HCT116 (cell line): ENCODE data around the gene PANK4. TPM values are rescaled to one million over a fixed set of nuclear protein-coding genes. Genes with fewer than 3 reads are reported as not detected.

Experiments
- ATAC-seq: fragments of 200-7000 bp; cut with Tn5 transposase; 2 replicates; pipeline ENCODE4 v1.9.1; 2020; ENCODE audit warnings: mild to moderate bottlenecking, moderate library complexity
- BruUV-seq: library from RNA; stranded (reverse); fragments of 400-500 nt; replicated peaks from 2 replicates; lab custom pipeline; 2021; lab: Mats Ljungman, UMichigan
- CTCF ChIA-PET: fragments of 300-600 bp; sonication (Branson Sonifier 250); formaldehyde crosslinking; loops from one replicate; lab custom pipeline; 2021; ENCODE audit warnings: antibody characterized with exemption; lab: Charles Lee
- POLR2A ChIA-PET: fragments of 300-600, 350-600 bp; sonication (Branson Sonifier 250); formaldehyde crosslinking; loops from one replicate; lab custom pipeline; 2021; ENCODE audit warnings: antibody characterized with exemption; lab: Charles Lee
- RAD21 ChIA-PET, 2 experiments: fragments of 300-600 bp; sonication (Branson Sonifier 250); formaldehyde crosslinking; loops; one replicate each; lab custom pipeline; 2023; ENCODE audit warnings: low total read pairs in 2 of 2; ENCODE audit not compliant: uncharacterized antibody in 2 of 2, unreplicated experiment in 2 of 2, low non-redundant PET in 1 of 2; lab: Charles Lee
- DNase-seq: peaks from one replicate; pipeline ENCODE4 v3.0.0-alpha.2; 2010; ENCODE audit warnings: low read depth, low spot score
- H2AFZ ChIP-seq: fragments of 200-600 bp; shearing (Covaris generic), sonication (generic); 2 replicates; pipeline ENCODE4 v1.6.1; 2017; ENCODE audit warnings: low read depth, mixed run types, mixed read lengths, antibody characterized with exemption, low read length; ENCODE audit not compliant: poor library complexity, severe bottlenecking
- H3K27ac ChIP-seq: 2 replicates; pipeline ENCODE4 v1.5.1; 2012; ENCODE audit warnings: low read depth, low read length
- H3K27me3 ChIP-seq: fragments of 200-600 bp; sonication (generic); 2 replicates; pipeline ENCODE4 v1.6.1; 2016; ENCODE audit warnings: mixed run types, low read length, mixed read lengths; ENCODE audit not compliant: insufficient read depth
- H3K36me3 ChIP-seq, 2 experiments: fragments of 200-500 bp in 1 of 2; fragments of 200-600 bp in 1 of 2; sonication (Bioruptor generic) in 1 of 2; sonication (generic) in 1 of 2; 2 replicates each; pipeline versions ENCODE4 v1.5.1 to v1.6.1; 2014 to 2016; ENCODE audit warnings: low read length in 2 of 2, inconsistent platforms in 1 of 2, mixed read lengths in 1 of 2, mixed run types in 1 of 2; ENCODE audit not compliant: insufficient read depth in 2 of 2, control insufficient read depth in 1 of 2
- H3K4me1 ChIP-seq, 2 experiments: fragments of 200-600 bp in 1 of 2; sonication (generic) in 1 of 2; 2 replicates each; pipeline versions ENCODE4 v1.5.1 to v1.6.1; 2012 to 2017; ENCODE audit warnings: low read length in 2 of 2, inconsistent platforms in 1 of 2, mild to moderate bottlenecking in 1 of 2, mixed read lengths in 1 of 2, mixed run types in 1 of 2, moderate library complexity in 1 of 2; ENCODE audit not compliant: insufficient read depth in 2 of 2, control insufficient read depth in 1 of 2
- H3K4me2 ChIP-seq: fragments of 200-600 bp; sonication (generic); 2 replicates; pipeline ENCODE4 v1.6.1; 2017; ENCODE audit warnings: mixed run types, low read length, mixed read lengths
- H3K4me3 ChIP-seq, 2 experiments: fragments of 200-600 bp in 1 of 2; sonication (generic) in 1 of 2; replicated peaks in 1 of 2; 2 replicates each; pipeline ENCODE4 v1.5.1; 2011 to 2016; ENCODE audit warnings: low read length in 2 of 2, control low read depth in 1 of 2, low read depth in 1 of 2, mild to moderate bottlenecking in 1 of 2, mixed read lengths in 1 of 2, mixed run types in 1 of 2
- H3K79me2 ChIP-seq: fragments of 200-600 bp; sonication (generic); 2 replicates; pipeline ENCODE4 v1.6.1; 2017; ENCODE audit warnings: mild to moderate bottlenecking, mixed run types, low read length, moderate library complexity, mixed read lengths; ENCODE audit not compliant: insufficient read depth
- H3K9ac ChIP-seq: fragments of 200-600 bp; sonication (generic); 2 replicates; pipeline ENCODE4 v1.6.1; 2016; ENCODE audit warnings: low read length, mixed read lengths
- H3K9me2 ChIP-seq: fragments of 200-600 bp; sonication (generic), shearing (Covaris generic); 2 replicates; pipeline ENCODE4 v1.6.1; 2017; ENCODE audit warnings: mixed run types, mild to moderate bottlenecking, moderate library complexity; ENCODE audit not compliant: insufficient read depth
- H3K9me3 ChIP-seq, 2 experiments: fragments of 200-500 bp in 1 of 2; fragments of 200-600 bp in 1 of 2; sonication (Bioruptor generic) in 1 of 2; sonication (generic) in 1 of 2; 2 replicates each; pipeline ENCODE4 v1.6.1; 2014 to 2017; ENCODE audit warnings: low read length in 2 of 2, mixed read lengths in 2 of 2, inconsistent platforms in 1 of 2, low read depth in 1 of 2, mild to moderate bottlenecking in 1 of 2, mixed run types in 1 of 2, moderate library complexity in 1 of 2; ENCODE audit not compliant: control insufficient read depth in 1 of 2, insufficient read depth in 1 of 2
- H4K20me1 ChIP-seq: fragments of 200-600 bp; sonication (generic), shearing (Covaris generic); 2 replicates; pipeline ENCODE4 v1.6.1; 2017; ENCODE audit warnings: mixed run types, mild to moderate bottlenecking, moderate library complexity; ENCODE audit not compliant: insufficient read depth
- CEBPB ChIP-seq: IDR thresholded peaks from 2 replicates; pipeline ENCODE4 v1.6.1; 2012; ENCODE audit warnings: low read depth
- CTCF ChIP-seq, 3 experiments: fragments of 200-600 bp in 1 of 3; sonication (generic) in 1 of 3; IDR thresholded peaks in 2 of 3; conservative IDR thresholded peaks in 1 of 3; 2 replicates each; pipeline ENCODE4 v1.5.1; 2012 to 2017; ENCODE audit warnings: low read depth in 2 of 3, low read length in 2 of 3, antibody characterized with exemption in 1 of 3, borderline replicate concordance in 1 of 3, control low read depth in 1 of 3, mild to moderate bottlenecking in 1 of 3, mixed read lengths in 1 of 3, mixed run types in 1 of 3, moderate library complexity in 1 of 3; ENCODE audit not compliant: insufficient read depth in 1 of 3
- EGR1 ChIP-seq: IDR thresholded peaks from 2 replicates; pipeline ENCODE4 v1.6.1; 2012; ENCODE audit warnings: low read depth
- EZH2phosphoT487 ChIP-seq: fragments of 200-600 bp; IDR thresholded peaks from 2 replicates; pipeline ENCODE4 v1.6.1; 2018; ENCODE audit warnings: antibody characterized with exemption, borderline replicate concordance
- JUND ChIP-seq: IDR thresholded peaks from 2 replicates; pipeline ENCODE4 v1.6.1; 2012
- POLR2AphosphoS5 ChIP-seq: IDR thresholded peaks from 2 replicates; pipeline ENCODE4 v1.6.1; 2011; ENCODE audit warnings: mild to moderate bottlenecking, low read depth, low read length, moderate library complexity
- RAD21 ChIP-seq: IDR thresholded peaks from 2 replicates; pipeline ENCODE4 v1.6.1; 2012; ENCODE audit warnings: low read depth, mild to moderate bottlenecking
- SP1 ChIP-seq: IDR thresholded peaks from 2 replicates; pipeline ENCODE4 v1.6.1; 2012; ENCODE audit warnings: low read depth
- SRF ChIP-seq: IDR thresholded peaks from 2 replicates; pipeline ENCODE4 v1.6.1; 2012; ENCODE audit warnings: low read depth
- TCF7L2 ChIP-seq: IDR thresholded peaks from 2 replicates; pipeline ENCODE4 v1.7.0; 2011; ENCODE audit warnings: borderline replicate concordance, inconsistent platforms; ENCODE audit not compliant: insufficient read depth, insufficient read length; ENCODE audit errors: extremely low read depth
- ZBTB33 ChIP-seq: IDR thresholded peaks from 2 replicates; pipeline ENCODE4 v1.6.1; 2011; ENCODE audit warnings: mild to moderate bottlenecking, low read length, moderate library complexity; ENCODE audit not compliant: insufficient replicate concordance; ENCODE audit errors: extremely low read depth
- ZFX ChIP-seq: fragments of 450-650 bp; IDR thresholded peaks from 2 replicates; pipeline ENCODE4 v1.6.1; 2017
- ZNF274 ChIP-seq: fragments of 200-500 bp; sonication (Bioruptor generic); IDR thresholded peaks from 2 replicates; pipeline ENCODE4 v1.6.1; 2014; ENCODE audit warnings: mild to moderate bottlenecking, low read depth, low read length, inconsistent platforms
- intact Hi-C: fragments of 100-400 bp; cut with micrococcal nuclease; formaldehyde crosslinking; loops from 2 replicates; pipeline ENCODE4 v1.10.0; 2022
- total RNA-seq: library from RNA; stranded (reverse); gene quantifications from one replicate; pipeline ENCODE4 v1.2.1, GENCODE V29; 2021; ENCODE audit not compliant: unreplicated experiment

PANK4 gene
- total RNA-seq, 1 experiment from 2014 or later: 38.5 TPM

- Histone ChIP-seq H3K9me3 (no peaks in the 10 kb centered on the region), H3K9ac (no peak overlapping the region), H4K20me1 (no peaks in the 10 kb centered on the region), H3K36me3 (peaks cover 0 to 4% of the 10 kb centered on the region in 2 experiments; a peak in 1 of 4 replicates), H3K9me2 (no peaks in the 10 kb centered on the region), H3K27ac (no peak overlapping the region), H3K4me2 (no peak overlapping the region), H3K27me3 (no peaks in the 10 kb centered on the region), H3K79me2 (no peaks in the 10 kb centered on the region), H2AFZ (no peak overlapping the region), H3K4me3 (no peak overlapping the region), H3K4me1 (no peaks in the 10 kb centered on the region)
- DNase-seq (no peak), ATAC-seq (no peak)
- CTCF ChIA-PET: no interaction called here
- intact Hi-C loops: no loop called here
- RAD21 ChIA-PET: no interaction called here
- BruUV-seq: no TSS peak
- TF ChIP-seq EZH2phosphoT487 (no peak), CEBPB (no peak), SRF (no peak), POLR2AphosphoS5 (no peak), SP1 (no peak), TCF7L2 (no peak), ZNF274 (no peak), RAD21 (no peak), ZBTB33 (no peak), CTCF (IDR thresholded peaks at IDR 0.05 in 2 of 3, conservative IDR thresholded peaks at IDR 0.05 in 1 of 3; ENCODE audit: borderline replicate concordance in 1 of 3, insufficient read depth in 1 of 3, low read depth in 2 of 3, low read length in 2 of 3) (no peak), JUND (no peak), ZFX (no peak), EGR1 (no peak)
- POLR2A ChIA-PET: no interaction called here
Observed at GRCh38 chr1:2504225-2504948, 22.0 kb downstream of the PANK4 start.
